K562 (cell line): Measurements from ENCODE around the gene APOM.

Experiments used
- MYC ChIP-seq, 2 experiments: fragments of 250-450 bp in 1 of 2; sonication (Bioruptor Pico) in 1 of 2; IDR thresholded peaks; 2 replicates each; pipeline versions ENCODE4 v1.5.1 to v1.6.1; 2012 to 2021; ENCODE audit warnings: low read depth in 2 of 2, borderline replicate concordance in 1 of 2, improper control_type of control experiment in 1 of 2, low read length in 1 of 2, mild to moderate bottlenecking in 1 of 2, moderate library complexity in 1 of 2
- RAD51 ChIP-seq: fragments of 450-650 bp; IDR thresholded peaks from 2 replicates; pipeline ENCODE4 v1.7.1; 2016; ENCODE audit warnings: low read depth, mild to moderate bottlenecking, borderline replicate concordance
- SP1 ChIP-seq: sonication (generic); formaldehyde crosslinking; IDR thresholded peaks from 2 replicates; pipeline ENCODE4 v1.8.1; 2022; ENCODE audit warnings: mild to moderate bottlenecking, missing genetic modification reagents

- TF ChIP-seq RAD51 (no peak), SP1 (CRISPR knock-in tag) (no peak), MYC (IDR thresholded peaks at IDR 0.05; ENCODE audit: low read depth, low read length) (no peak), MYC (CRISPR knock-in tag; IDR thresholded peaks at IDR 0.05; ENCODE audit: borderline replicate concordance, low read depth) (no peak)
These were observed 23.9 kb upstream of the APOM start for GRCh38 chr6:31631681-31632278.
